Measurements from ENCODE around the gene LHB. TPM values are rescaled to one million over a fixed set of nuclear protein-coding genes. Genes with fewer than 3 reads are reported as not detected.

LHB gene
- total and polyA plus RNA-seq, 7 donors, result 0.32 TPM; not detected in 6

GRCh38 chr19:48988286-48988685 lies 28.6 kb downstream of the LHB start:
- Histone ChIP-seq H3K27ac (peak overlapping the region; percentile 90), H3K4me3 (no peak overlapping the region), H3K27me3 (ENCODE audit: insufficient read depth in 3 of 3, low read length in 2 of 3) (no peaks in the 10 kb centered on the region), H3K36me3 (ENCODE audit: insufficient read depth in 1 of 2, low read depth in 1 of 2) (peaks cover 3 to 60% of the 10 kb centered on the region in 2 donors), H3K4me1 (peaks cover 47% of the 10 kb centered on the region), H3K9me3 (no peaks in the 10 kb centered on the region)
- intact Hi-C loops (cut with DNase I), result no loop called here
- no peak for TF ChIP-seq CTCF (IDR thresholded peaks at IDR 0.05)
- DNase-seq (no peak), ATAC-seq (no peak)
- 90 to 94% (median 94%) methylated on average over 7 of the region's 7 CpGs for WGBS, 3 donors

- Histone ChIP-seq H3K9me3 (no peaks in the 10 kb centered on the region), H3K27ac (peak overlapping the region; percentile 58), H3K4me1 (peaks cover 47% of the 10 kb centered on the region), H3K4me3 (no peak overlapping the region), H3K27me3 (ENCODE audit: insufficient read depth in 3 of 3, low read length in 2 of 3) (no peaks in the 10 kb centered on the region), H3K36me3 (ENCODE audit: insufficient read depth in 1 of 2, low read depth in 1 of 2) (peaks cover 3 to 69% of the 10 kb centered on the region in 2 donors)
- DNase-seq, result no peak
- intact Hi-C loops (cut with DNase I), result no loop called here
- 72 to 84% (median 82%) methylated on average over 7 of the region's 7 CpGs for WGBS, 3 donors
- no peak for ATAC-seq
- TF ChIP-seq CTCF (IDR thresholded peaks at IDR 0.05), result no peak
Measured at GRCh38 chr19:48987323-48987722, 29.6 kb downstream of the LHB start.

GRCh38 chr19:48986211-48986610 lies 30.7 kb downstream of the LHB start:
- H3K27me3 ChIP-seq (ENCODE audit: insufficient read depth in 3 of 3, low read length in 2 of 3), result no peaks in the 10 kb centered on the region
- no peak overlapping the region for H3K4me3 ChIP-seq
- DNase-seq, result no peak
- H3K27ac ChIP-seq, result peak overlapping the region; percentile 58
- no peak for ATAC-seq
- no peak for TF ChIP-seq CTCF (IDR thresholded peaks at IDR 0.05)
- H3K9me3 ChIP-seq, result no peaks in the 10 kb centered on the region
- intact Hi-C loops (cut with DNase I), result no loop called here
- H3K4me1 ChIP-seq, result peaks cover 41% of the 10 kb centered on the region
- WGBS, 3 donors, result 89 to 96% (median 94%) methylated on average over 3 of the region's 3 CpGs
- peaks cover 3 to 80% of the 10 kb centered on the region in 2 donors for H3K36me3 ChIP-seq (ENCODE audit: insufficient read depth in 1 of 2, low read depth in 1 of 2)

GRCh38 chr19:48985711-48986110 lies 31.2 kb downstream of the LHB start:
- no peak overlapping the region for H3K4me3 ChIP-seq
- DNase-seq (no peak), ATAC-seq (no peak)
- WGBS, 3 donors, result 67 to 77% (median 71%) methylated on average over 13 of the region's 13 CpGs
- peaks cover 3 to 85% of the 10 kb centered on the region in 2 donors for H3K36me3 ChIP-seq (ENCODE audit: insufficient read depth in 1 of 2, low read depth in 1 of 2)
- H3K9me3 ChIP-seq, result no peaks in the 10 kb centered on the region
- TF ChIP-seq CTCF (IDR thresholded peaks at IDR 0.05), result no peak
- peak overlapping the region; percentile 58 for H3K27ac ChIP-seq
- intact Hi-C loops (cut with DNase I), result no loop called here
- H3K27me3 ChIP-seq (ENCODE audit: insufficient read depth in 3 of 3, low read length in 2 of 3), result no peaks in the 10 kb centered on the region
- peaks cover 36% of the 10 kb centered on the region for H3K4me1 ChIP-seq

- 71 to 90% (median 78%) methylated on average over 9 of the region's 9 CpGs for WGBS, 3 donors
- intact Hi-C loops (cut with DNase I), result no loop called here
- ATAC-seq (no peak), DNase-seq (no peak)
- Histone ChIP-seq H3K4me1 (peaks cover 23% of the 10 kb centered on the region), H3K27me3 (ENCODE audit: insufficient read depth in 3 of 3, low read length in 2 of 3) (no peaks in the 10 kb centered on the region), H3K36me3 (ENCODE audit: insufficient read depth in 1 of 2, low read depth in 1 of 2) (peaks cover 3 to 75% of the 10 kb centered on the region in 2 donors), H3K4me3 (no peak overlapping the region), H3K27ac (peak overlapping the region; percentile 86), H3K9me3 (no peaks in the 10 kb centered on the region)
- TF ChIP-seq CTCF (IDR thresholded peaks at IDR 0.05), result no peak
Measured at GRCh38 chr19:48982280-48982679, 34.6 kb downstream of the LHB start.

Data from psoas muscle (tissue), 8 donors.